ENCODE results near the gene LUC7L2.
"Not testable (repeated sequence)": the region's sequence is repeated elsewhere in the genome, so short reads cannot be mapped to it uniquely, and the experiment has no call there.

Gene LUC7L2

GRCh38 chr7:139403601-139404000, 43.9 kb downstream of the LUC7L2 start:
- DNase-seq, result no peak

DNA sequence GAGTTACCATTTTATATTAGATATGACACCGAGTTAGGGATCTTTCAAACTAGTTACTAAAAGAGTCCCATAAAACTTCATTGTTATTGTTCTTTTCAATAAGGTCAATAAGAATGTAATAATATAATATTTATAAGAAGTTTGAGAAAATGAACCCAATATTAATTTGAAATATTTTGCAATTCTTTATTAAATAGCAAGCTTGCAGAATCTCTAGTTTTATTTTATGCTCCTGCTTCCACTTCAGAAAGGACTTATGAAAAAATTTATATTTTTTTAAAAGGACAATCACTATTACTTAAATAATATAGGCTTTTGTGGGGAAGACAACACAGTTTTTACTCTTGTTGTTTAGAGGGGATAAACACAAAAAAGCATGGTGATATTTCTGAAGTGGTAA, 47.9 kb downstream of the LUC7L2 start:
- DNase-seq, result no peak

DNA sequence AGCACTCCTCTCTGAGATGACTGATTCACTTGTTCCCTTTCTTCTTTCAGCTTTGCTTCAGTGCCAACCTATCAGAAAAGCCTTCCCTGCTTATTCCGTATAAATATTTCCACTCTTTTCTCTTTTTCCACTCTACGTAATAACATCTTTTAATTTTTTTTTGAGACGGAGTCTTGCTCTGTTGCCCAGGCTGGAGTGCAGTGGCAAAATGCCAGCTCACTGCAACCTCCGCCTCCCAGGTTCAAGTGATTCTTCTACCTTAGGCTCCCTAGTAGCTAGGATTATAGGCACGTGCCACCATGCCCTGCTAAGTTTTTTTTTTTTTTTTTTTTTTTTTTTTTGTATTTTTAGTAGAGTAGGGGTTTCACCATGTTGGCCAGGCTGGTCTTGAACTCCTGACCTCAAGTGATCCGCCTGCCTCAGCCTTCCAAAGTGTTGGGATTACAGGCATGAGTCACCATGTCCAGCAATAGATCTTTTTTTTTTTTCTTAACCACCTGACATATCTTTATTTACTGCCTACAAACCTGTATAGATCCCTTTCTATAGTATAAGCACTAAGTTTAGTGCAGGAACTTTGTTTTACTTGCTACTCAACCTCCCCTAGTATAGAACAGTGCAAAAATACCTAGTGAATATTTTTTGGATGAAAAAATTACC, 55.2 kb downstream of the LUC7L2 start:
- DNase-seq, result not testable (repeated sequence)

DNA sequence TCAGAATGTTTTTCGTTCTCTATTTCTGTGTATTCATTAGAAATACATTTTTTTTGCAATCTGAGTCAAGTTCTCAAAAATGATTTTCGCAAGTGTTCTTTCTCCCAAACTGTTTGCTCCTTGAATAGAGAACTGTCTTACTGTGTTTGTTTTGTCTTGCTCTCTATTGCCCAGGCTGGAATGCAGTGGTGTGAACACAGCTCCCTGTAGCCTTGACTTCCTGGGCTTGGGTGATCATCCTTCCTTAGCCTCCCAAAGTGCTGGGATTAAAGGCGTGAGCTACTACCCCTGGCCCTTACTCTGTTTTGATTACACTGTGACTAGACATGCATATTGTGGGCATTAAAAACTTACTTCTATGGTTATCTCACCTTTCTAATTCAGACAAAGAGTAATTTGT, 56.7 kb downstream of the LUC7L2 start:
- DNase-seq, result no peak

- no peak for DNase-seq
Measured at GRCh38 chr7:139417478-139417877, 57.8 kb downstream of the LUC7L2 start.

- DNase-seq, result no peak
Measured at GRCh38 chr7:139421123-139421522, 61.4 kb downstream of the LUC7L2 start.

DNA sequence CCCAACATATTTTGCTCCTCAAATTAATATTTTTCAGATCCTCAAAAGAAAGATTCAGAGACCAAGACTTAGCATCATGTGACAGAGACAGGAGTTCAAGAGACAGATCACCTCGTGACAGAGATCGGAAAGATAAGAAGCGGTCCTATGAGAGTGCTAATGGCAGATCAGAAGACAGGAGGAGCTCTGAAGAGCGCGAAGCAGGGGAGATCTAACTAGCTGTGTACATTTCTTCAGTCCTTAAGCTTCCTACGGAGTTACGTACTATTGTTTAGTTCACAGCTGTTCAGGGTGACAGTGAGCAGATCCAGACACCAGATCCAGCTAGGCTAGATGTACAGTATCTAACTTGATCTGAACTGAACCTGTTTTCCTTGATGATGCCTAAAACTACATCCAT, 62.4 kb downstream of the LUC7L2 start:
- DNase-seq, result no peak

- DNase-seq, result no peak
Measured at GRCh38 chr7:139423091-139423490, 63.4 kb downstream of the LUC7L2 start.

GRCh38 chr7:139424004-139424403, 64.3 kb downstream of the LUC7L2 start:
- no peak for DNase-seq

DNA sequence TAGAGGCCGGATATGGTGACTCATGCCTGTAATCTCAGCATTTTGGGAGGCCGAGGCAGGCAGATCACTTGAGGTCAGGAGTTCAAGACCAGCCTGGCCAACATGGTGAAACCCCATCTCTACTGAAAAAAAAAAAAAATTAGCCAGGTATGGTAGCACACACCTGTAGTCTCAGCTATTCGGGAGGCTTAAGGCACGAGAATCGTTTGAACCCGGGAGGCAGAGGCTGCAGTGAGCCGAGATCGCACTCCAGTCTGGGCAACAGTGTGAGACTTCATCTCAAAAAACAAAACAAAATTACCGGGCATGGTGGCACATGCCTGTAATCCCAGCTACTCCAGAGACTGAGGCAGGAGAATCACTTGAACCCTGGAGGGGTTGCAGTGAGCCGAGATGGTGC, 66.0 kb downstream of the LUC7L2 start:
- not testable (repeated sequence) for DNase-seq

- DNase-seq, result no peak
Measured at GRCh38 chr7:139426258-139427028, 66.7 kb downstream of the LUC7L2 start.

DNA sequence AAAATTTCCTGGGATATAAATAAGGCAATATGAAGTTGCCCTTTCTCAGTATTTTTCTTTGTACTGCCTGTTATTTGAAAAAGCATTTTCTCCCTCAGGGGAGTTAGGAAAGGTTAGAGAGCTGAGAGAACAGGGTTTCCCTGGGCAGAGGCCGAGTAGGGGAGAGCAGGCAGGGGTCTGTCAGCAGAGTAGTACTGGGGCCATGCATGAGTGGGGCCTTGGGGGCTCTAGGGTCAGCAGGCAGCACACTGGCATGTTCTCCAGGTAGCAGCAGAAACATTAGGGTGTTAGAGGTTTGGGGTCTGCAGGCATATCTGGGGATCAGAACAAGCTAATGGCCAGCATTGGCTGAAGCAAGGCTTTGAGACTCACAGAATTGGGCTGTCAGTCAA, 67.3 kb downstream of the LUC7L2 start:
- DNase-seq, result no peak

GRCh38 chr7:139427788-139428187, 68.1 kb downstream of the LUC7L2 start:
- DNase-seq, result no peak

- not testable (repeated sequence) for DNase-seq
Measured at GRCh38 chr7:139429735-139430134, 70.0 kb downstream of the LUC7L2 start.

- DNase-seq, result no peak
Measured at GRCh38 chr7:139430443-139430842, 70.7 kb downstream of the LUC7L2 start.

DNA sequence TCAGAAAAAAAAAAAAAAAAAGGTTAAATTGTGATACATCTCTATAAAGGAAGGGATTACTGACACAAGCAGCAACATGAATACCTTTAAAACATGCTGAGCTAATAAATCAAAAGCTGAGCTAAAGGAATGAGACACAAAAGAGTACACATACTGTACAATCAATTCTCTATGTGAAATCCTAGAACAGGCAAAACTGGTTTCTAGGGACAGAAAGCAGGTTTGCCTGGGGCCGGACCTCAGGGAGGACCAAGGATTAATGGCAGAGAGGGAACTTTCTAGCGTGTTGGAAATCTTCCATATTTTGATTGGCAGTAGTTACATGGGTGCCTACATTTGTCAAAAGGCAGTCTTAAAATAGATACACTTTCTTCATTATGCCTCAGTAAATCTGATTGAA, 71.3 kb downstream of the LUC7L2 start:
- no peak for DNase-seq

DNA sequence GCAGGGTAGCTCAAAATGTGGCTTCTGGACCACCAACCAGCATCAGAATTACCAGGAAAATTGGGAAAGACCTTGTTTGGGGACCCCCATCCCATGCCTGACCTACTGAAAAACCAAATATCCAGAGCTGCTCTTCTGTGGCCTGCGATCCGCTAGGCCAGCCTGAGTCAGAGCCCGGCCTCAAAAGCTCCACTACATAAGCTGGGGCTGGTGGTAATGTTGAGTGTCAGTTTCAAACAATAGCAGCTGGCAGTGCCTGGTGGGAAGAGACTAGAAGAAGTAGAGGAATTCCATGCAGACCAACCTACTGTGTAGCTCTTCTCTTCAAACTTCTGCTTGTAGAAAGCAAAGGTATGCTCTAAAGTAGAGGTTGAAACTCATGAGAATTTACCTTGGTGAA, 71.8 kb downstream of the LUC7L2 start:
- no peak for DNase-seq

DNA sequence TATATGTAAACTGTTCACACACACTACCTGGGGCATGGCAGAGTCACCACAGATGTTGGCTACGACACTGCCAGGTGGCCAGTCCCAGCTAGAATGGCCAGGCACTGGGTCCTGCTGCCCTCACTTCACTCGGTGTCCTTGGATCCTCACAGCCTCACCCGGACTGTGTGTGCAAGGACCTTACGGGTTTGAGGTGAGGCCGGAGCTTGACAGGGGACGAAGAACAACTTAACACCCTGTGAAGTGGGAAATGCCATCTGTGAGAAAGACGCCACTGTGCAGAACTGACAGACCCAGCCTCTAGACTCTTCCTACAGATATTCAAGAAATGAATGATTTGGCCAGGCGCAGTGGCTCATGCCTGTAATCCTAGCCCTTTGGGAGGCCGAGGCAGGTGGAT, 77.1 kb downstream of the LUC7L2 start:
- DNase-seq, result no peak

DNA sequence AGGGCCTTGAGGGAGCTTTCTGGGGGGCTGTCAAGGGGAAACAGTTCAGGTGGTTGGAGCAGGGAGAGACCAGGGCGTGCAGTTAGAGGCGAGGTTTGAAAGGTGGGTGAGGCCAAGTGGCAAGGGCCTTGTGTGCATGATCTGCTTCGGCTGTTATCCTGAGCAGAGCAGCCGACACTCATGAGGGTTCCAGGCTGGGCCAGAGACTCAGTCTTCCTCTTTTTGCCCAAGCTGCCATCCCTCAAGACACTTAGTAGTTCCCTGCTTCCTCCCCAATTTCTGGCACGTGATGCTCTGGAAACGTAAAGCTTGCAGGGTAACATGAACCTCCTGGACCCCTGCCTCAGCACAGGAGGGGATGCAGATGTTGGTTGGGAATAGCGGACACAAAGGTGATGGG, 79.7 kb downstream of the LUC7L2 start:
- DNase-seq, result no peak

DNA sequence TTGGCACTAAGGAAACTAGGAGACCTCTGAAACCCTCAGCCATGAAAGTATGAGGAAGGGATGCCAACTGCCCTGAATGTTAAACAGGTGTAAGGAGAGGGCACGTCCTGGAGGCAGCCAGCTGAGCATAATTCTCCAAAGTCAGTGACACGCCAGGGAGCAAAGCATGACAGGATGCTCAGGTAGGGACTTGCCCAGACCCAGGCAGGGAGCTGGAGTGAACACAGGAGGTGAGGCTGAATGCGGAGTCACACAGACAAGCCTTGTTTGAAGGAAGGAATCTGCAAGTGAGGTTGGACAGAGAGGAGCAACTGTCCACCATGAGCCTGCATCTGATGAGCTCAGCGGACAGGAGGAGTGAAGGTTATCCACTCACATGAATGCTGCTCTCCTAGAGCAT, 82.3 kb downstream of the LUC7L2 start:
- DNase-seq, result no peak

GRCh38 chr7:139446051-139446890, 86.6 kb downstream of the LUC7L2 start:
- DNase-seq, result no peak

DNA sequence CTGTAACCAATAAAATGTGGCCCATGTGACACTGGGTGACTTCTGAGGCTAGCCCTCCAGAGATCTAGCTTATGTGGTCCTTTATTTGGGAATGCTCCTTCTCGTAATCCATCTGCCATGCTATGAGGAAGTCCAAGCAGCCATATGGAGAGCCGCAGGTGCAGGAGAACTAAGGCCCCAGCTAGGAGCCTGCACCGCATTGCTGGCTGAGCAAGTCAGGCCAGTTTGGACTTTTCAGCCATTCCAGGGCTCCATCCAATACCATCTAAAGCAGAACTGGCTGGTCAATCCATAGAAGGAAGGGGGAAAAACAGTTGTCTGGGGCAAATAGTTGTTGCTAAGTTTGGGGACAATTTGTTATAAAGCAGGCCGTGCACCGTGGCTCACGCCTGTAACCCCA, 91.2 kb downstream of the LUC7L2 start:
- no peak for DNase-seq

DNA sequence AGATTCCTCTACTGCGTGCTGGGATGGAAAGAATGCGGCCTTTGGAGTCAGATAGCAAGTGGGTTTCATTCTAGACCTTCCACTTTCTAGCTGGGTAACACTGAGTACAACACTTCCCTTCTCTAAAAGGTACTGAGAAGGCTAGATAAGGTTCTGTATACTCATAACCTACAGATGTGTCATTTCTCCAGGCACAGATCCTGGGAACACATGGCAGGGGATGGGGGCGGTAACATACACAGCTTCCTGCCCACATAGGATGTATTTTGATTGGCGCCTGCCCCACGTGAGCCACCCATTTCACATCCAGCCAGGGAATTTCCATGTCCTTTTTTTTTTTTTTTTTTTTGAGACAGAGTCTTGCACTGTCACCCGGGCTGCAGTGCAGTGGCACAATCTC, 91.9 kb downstream of the LUC7L2 start:
- DNase-seq, result no peak

Measured in stimulated activated CD4-positive, alpha-beta T cell treated with anti-CD3 and anti-CD28 coated beads, Interleukin-4, amount 100 ng/mL, for 1 hour (primary cell).